ENCODE measurements around the gene CDR2. TPM values are rescaled to one million over a fixed set of nuclear protein-coding genes. Genes with fewer than 3 reads are reported as not detected.

The CDR2 gene
- total and polyA plus RNA-seq, 2 of the 13 experiments (the other 11 are each of a cell fraction or from before 2014, with no cell fraction given) = 59.0 to 78.9 TPM

DNA sequence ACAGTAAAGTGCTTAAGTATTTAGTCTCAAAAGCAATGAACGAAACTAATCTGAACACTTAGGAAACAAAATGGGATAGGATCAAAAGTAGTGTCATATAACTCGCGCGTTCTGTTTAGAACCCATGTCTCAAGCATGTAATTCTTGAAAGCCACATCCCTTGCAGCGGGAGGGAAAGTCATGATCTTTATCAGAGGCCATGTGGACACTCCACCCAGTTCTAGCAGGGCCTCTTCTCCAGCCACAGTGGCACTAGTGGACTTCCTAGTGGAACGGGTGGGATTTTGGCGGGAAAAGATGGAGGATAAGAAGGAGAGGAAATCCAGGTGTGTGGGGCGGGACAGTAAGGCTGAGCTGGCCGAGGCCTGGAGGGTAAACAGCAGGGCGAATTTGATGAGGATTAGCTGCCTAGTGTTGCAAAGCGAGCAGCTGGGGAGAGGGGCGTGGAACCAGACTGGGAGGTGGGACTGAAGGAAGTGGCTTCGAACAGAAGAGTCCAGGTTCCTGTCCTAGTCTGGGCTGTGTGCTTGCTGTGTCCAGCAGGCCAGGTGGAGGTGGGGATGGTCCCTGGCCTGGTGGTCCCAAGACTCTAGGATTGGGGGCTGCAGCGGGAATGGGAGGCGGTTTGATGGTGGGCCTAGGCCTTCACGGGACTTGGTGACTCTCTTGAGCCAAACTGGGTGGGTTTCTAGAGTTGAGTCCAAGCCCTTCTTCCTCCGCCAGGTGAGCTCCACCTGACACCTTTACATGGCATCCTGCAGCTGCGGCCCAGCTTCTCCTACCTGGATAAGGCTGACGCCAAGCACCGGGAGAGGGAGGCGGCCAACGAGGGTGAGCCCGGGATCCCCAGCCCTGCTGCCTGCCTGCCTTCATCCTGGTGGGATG lies 61.3 kb downstream of the CDR2 start (continued):
- TF ChIP-seq, protein P1, sequence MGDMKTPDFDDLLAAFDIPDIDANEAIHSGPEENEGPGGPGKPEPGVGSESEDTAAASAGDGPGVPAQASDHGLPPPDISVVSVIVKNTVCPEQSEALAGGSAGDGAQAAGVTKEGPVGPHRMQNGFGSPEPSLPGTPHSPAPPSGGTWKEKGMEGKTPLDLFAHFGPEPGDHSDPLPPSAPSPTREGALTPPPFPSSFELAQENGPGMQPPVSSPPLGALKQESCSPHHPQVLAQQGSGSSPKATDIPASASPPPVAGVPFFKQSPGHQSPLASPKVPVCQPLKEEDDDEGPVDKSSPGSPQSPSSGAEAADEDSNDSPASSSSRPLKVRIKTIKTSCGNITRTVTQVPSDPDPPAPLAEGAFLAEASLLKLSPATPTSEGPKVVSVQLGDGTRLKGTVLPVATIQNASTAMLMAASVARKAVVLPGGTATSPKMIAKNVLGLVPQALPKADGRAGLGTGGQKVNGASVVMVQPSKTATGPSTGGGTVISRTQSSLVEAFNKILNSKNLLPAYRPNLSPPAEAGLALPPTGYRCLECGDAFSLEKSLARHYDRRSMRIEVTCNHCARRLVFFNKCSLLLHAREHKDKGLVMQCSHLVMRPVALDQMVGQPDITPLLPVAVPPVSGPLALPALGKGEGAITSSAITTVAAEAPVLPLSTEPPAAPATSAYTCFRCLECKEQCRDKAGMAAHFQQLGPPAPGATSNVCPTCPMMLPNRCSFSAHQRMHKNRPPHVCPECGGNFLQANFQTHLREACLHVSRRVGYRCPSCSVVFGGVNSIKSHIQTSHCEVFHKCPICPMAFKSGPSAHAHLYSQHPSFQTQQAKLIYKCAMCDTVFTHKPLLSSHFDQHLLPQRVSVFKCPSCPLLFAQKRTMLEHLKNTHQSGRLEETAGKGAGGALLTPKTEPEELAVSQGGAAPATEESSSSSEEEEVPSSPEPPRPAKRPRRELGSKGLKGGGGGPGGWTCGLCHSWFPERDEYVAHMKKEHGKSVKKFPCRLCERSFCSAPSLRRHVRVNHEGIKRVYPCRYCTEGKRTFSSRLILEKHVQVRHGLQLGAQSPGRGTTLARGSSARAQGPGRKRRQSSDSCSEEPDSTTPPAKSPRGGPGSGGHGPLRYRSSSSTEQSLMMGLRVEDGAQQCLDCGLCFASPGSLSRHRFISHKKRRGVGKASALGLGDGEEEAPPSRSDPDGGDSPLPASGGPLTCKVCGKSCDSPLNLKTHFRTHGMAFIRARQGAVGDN (CRISPR knock-in tag; IDR thresholded peaks at IDR 0.05) = 0 out of 2 replicates have a peak, but pooled peaks have one; percentile 16
- TF ChIP-seq PCBP1 (IDR thresholded peaks at IDR 0.05; ENCODE audit: borderline replicate concordance, low read depth, low read length) = no peak
- TF ChIP-seq ZNF382 (CRISPR knock-in tag; IDR thresholded peaks at IDR 0.05; ENCODE audit: borderline replicate concordance) = no peak
- TF ChIP-seq CAMTA2 (CRISPR knock-in tag; IDR thresholded peaks at IDR 0.05; ENCODE audit: borderline replicate concordance) = no peak
- TF ChIP-seq MED1 (CRISPR knock-in tag; IDR thresholded peaks at IDR 0.05) = no peak
- TF ChIP-seq ZNF546 (CRISPR knock-in tag; conservative IDR thresholded peaks at IDR 0.05) = no peak
- no peak for TF ChIP-seq ZNF331 (CRISPR knock-in tag; IDR thresholded peaks at IDR 0.05)
- TF ChIP-seq POLR2A (IDR thresholded peaks at IDR 0.05; ENCODE audit: insufficient read depth in 1 of 2, low read depth in 2 of 2, low read length in 2 of 2) = no peak; a peak in 1 of 4 replicates
- no peak for TF ChIP-seq ZNF274 (CRISPR knock-in tag; IDR thresholded peaks at IDR 0.05)
- TF ChIP-seq POLR2G (IDR thresholded peaks at IDR 0.05; ENCODE audit: low read depth, low read length) = peak; percentile 49; the same call in 1 of the 2 replicates
- 0 out of 2 replicates have a peak, but pooled peaks have one; percentile 54 for TF ChIP-seq PAF1 (CRISPR knock-in tag; IDR thresholded peaks at IDR 0.05)
- 0 out of 2 replicates have a peak, but pooled peaks have one; percentile 23 for TF ChIP-seq NFKB2 (CRISPR knock-in tag; IDR thresholded peaks at IDR 0.05; ENCODE audit: borderline replicate concordance)
- TF ChIP-seq, protein P2, sequence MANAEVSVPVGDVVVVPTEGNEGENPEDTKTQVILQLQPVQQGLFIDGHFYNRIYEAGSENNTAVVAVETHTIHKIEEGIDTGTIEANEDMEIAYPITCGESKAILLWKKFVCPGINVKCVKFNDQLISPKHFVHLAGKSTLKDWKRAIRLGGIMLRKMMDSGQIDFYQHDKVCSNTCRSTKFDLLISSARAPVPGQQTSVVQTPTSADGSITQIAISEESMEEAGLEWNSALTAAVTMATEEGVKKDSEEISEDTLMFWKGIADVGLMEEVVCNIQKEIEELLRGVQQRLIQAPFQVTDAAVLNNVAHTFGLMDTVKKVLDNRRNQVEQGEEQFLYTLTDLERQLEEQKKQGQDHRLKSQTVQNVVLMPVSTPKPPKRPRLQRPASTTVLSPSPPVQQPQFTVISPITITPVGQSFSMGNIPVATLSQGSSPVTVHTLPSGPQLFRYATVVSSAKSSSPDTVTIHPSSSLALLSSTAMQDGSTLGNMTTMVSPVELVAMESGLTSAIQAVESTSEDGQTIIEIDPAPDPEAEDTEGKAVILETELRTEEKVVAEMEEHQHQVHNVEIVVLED (CRISPR knock-in tag; IDR thresholded peaks at IDR 0.05; ENCODE audit: borderline replicate concordance) = no peak

Measured in HepG2 (cell line).